Activated CD8-positive, alpha-beta memory T cell treated with anti-CD3 and anti-CD28 coated beads, Interleukin-2, amount 10 ng/mL, durations not matched to agents 7 days and 5 days (primary cell): Measurements from ENCODE around the gene FTO. TPM values are rescaled to one million over a fixed set of nuclear protein-coding genes. Genes with fewer than 3 reads are reported as not detected.

ENCODE experiments used
- ATAC-seq: fragments of 150-1000 bp; cut with Tn5 transposase; one replicate; pipeline ENCODE4 v1.10.0; 2021; ENCODE audit warnings: moderate library complexity
- CTCF ChIA-PET: fragments of 350-600 bp; sonication (Branson Sonifier 250); formaldehyde crosslinking; loops from one replicate; lab custom pipeline; 2021; ENCODE audit warnings: antibody characterized with exemption; lab: Charles Lee
- DNase-seq: peaks from one replicate; pipeline ENCODE4 v3.0.0-alpha.2; 2020
- H3K27ac Mint-ChIP-seq: one replicate; pipeline ENCODE4 v1.8.0; 2021; ENCODE audit warnings: mild to moderate bottlenecking, mixed read lengths
- H3K27me3 Mint-ChIP-seq: one replicate; pipeline ENCODE4 v1.8.0; 2021; ENCODE audit warnings: mixed read lengths
- H3K36me3 Mint-ChIP-seq: one replicate; pipeline ENCODE4 v1.8.0; 2021; ENCODE audit warnings: mild to moderate bottlenecking, mixed read lengths
- H3K4me1 Mint-ChIP-seq: one replicate; pipeline ENCODE4 v1.8.0; 2021; ENCODE audit warnings: mixed read lengths
- H3K4me3 Mint-ChIP-seq: one replicate; pipeline ENCODE4 v1.8.0; 2021; ENCODE audit warnings: mild to moderate bottlenecking, moderate library complexity, mixed read lengths
- H3K9me3 Mint-ChIP-seq: one replicate; pipeline ENCODE4 v1.8.0; 2022; ENCODE audit warnings: low read depth, mixed read lengths
- total RNA-seq, 2 experiments: library from RNA; stranded (reverse); gene quantifications; one replicate each; pipeline ENCODE4 v1.2.3, GENCODE V29; 2021

The FTO gene
- total RNA-seq, 2 experiments from 2014 or later, result 47.4 to 57.7 TPM

DNA sequence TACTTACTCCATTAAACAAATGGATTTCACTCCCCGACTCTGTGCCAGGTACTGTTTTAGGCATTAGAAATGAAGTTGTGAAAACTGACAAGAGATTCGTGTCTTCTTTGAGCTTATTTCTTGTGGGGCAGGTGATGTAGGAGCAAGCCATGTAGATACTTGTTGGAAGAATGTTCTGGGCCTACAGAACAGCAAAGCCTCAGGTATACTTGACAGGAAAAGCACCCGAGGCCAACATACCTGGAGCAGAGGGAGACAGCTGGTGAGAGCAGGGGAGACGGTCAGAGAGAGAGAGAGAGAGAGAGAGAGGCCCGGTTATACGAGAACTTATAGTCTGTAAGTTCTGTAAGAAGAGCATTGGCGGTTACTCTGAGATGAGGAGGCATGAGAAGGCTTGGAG, 110.8 kb downstream of the FTO start:
- peaks cover 2% of the 10 kb centered on the region for H3K4me1 Mint-ChIP-seq
- no peak for DNase-seq

DNA sequence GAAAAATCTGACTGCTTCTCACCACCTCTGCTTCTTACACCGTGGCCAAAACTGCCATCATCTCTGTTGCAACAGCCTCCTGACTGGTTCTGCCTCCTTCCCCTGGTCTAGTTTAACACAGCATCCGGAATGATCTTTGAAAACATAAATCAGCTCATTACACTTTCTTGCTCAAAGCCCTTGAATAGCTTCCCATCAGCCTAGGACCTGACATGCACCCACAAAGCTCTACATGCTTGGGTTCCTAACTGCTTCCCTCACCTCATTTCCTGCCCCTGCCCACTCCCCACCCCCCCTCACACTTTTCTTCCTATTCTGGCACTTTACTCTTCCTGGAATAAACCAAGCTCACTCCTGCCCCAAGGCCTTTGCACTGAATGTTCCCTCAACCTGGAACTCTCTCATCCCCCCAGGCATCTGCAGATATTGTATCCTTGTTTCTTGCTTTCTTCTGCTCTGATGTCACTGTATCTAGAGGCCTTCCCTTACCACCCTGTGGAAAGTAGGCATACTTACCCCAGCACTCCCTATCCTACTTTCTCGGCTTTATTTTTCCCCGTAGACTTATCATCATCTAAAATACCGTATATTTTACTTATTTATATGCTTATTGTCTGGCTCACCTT, 112.4 kb downstream of the FTO start:
- no peak overlapping the region for H3K4me3 Mint-ChIP-seq
- CTCF ChIA-PET, result interaction anchor here (0.9 kb wide), 1 partner anchor 10 kb away, joined by 3 read pairs; no protein-coding TSS in a partner anchor

More for the DNA sequence above, 110.8 kb downstream of the FTO start:
- Mint-ChIP-seq H3K36me3 (peaks cover 22% of the 10 kb centered on the region), H3K27me3 (no peaks in the 10 kb centered on the region), H3K9me3 (no peaks in the 10 kb centered on the region), H3K27ac (no peak overlapping the region), H3K4me3 (no peak overlapping the region)
- no peak for ATAC-seq
- CTCF ChIA-PET, result no interaction called here

DNA sequence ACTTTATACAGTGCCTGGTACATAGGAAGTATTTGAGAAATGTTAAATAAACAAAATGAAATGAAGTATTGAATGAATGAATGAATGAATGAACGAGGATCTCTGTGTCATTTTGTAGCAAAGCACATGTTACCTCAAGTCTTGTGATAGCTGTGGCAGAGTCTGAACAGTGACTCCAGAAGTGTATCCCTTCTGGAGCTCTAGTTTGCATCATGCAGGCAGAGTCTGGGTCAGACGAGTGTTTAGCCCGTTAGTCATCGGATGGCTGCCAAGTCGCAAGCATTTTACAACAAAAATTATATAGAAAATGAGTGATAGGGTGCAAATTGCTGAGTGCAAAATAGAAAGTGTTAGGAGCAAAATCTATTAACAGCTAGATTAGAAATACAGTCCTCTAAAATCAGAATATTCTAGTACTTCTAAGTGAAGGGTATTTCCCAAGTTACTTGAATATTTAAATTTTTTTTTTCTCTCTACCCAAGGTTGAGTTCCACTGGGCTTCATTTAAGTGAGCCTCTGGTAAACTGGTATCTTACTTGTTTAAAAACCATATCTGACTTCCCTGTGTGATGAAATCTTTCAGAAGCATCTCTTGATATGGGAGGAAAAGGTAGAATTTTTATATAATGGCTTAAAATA, 113.3 kb downstream of the FTO start:
- ATAC-seq (no peak), DNase-seq (no peak)
- CTCF ChIA-PET, result no interaction called here
- peaks cover 8% of the 10 kb centered on the region for H3K4me1 Mint-ChIP-seq
- no peak overlapping the region for H3K27ac Mint-ChIP-seq
- H3K9me3 Mint-ChIP-seq, result no peaks in the 10 kb centered on the region
- no peaks in the 10 kb centered on the region for H3K27me3 Mint-ChIP-seq
- H3K4me3 Mint-ChIP-seq, result no peak overlapping the region
- peaks cover 14% of the 10 kb centered on the region for H3K36me3 Mint-ChIP-seq

More for the DNA sequence above, 112.4 kb downstream of the FTO start:
- ATAC-seq (no peak), DNase-seq (no peak)
- Mint-ChIP-seq H3K9me3 (no peaks in the 10 kb centered on the region), H3K4me1 (peaks cover 4% of the 10 kb centered on the region), H3K36me3 (peaks cover 15% of the 10 kb centered on the region), H3K27ac (no peak overlapping the region), H3K27me3 (no peaks in the 10 kb centered on the region)

DNA sequence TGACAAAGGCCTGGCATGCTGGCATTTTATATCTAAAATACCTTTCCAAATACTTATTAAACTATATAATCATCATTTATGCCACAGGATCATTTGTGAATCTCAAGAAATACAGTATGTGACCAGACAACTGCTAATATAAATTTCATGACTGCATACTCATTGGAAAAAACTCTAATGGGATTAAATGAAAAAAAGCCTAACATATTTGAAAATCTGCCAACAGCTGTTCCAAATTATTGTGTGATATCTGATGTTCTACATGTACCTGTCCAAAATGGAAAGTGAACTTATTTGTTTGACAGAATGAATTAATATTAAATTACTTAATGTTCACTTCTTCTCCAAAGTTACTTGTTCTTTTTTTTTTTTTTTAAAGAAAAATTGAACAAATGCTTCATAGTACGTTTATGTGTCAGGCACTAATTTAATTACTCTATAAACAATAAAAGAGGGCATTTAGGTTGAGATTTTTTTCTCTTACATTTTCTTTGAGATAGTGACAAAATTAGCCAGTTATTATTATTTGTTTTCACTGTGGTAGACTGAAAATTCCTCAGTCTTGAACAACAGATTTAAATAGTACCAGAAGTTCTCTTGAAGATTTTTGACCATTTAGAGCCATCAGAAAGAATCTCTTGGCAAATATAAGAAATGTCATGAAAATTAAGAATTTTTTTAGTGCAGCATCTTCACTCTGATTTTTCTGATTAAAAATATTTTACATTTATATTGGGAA, 114.0 kb downstream of the FTO start:
- CTCF ChIA-PET, result no interaction called here
- H3K27ac Mint-ChIP-seq, result no peak overlapping the region
- no peak overlapping the region for H3K4me3 Mint-ChIP-seq
- DNase-seq, result no peak
- no peaks in the 10 kb centered on the region for H3K9me3 Mint-ChIP-seq
- H3K4me1 Mint-ChIP-seq, result peaks cover 8% of the 10 kb centered on the region
- no peaks in the 10 kb centered on the region for H3K27me3 Mint-ChIP-seq
- peaks cover 12% of the 10 kb centered on the region for H3K36me3 Mint-ChIP-seq
- ATAC-seq, result no peak

DNA sequence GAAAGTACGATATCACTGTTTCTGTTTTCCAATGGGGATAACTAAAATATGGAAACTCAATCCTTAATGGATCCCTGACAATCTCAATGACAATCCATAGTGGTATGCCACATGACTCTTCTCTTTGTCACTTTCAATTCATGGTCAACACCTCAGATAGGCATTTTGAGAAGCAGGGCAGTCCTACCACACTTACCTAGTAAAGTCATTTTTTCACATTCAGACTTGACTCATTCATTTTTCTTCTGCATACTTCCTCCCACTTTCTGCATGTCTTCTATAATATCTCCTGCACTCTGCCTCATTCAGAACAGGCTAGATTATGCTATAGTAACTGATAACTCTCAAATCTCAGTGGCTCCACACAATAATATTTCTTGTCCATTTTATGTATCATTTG, 117.5 kb downstream of the FTO start:
- Mint-ChIP-seq H3K4me3 (no peak overlapping the region), H3K36me3 (peaks cover 8% of the 10 kb centered on the region), H3K9me3 (no peaks in the 10 kb centered on the region), H3K27me3 (no peaks in the 10 kb centered on the region), H3K4me1 (peaks cover 6% of the 10 kb centered on the region), H3K27ac (peak overlapping the region; percentile 6)
- DNase-seq (no peak), ATAC-seq (no peak)
- CTCF ChIA-PET, result no interaction called here

DNA sequence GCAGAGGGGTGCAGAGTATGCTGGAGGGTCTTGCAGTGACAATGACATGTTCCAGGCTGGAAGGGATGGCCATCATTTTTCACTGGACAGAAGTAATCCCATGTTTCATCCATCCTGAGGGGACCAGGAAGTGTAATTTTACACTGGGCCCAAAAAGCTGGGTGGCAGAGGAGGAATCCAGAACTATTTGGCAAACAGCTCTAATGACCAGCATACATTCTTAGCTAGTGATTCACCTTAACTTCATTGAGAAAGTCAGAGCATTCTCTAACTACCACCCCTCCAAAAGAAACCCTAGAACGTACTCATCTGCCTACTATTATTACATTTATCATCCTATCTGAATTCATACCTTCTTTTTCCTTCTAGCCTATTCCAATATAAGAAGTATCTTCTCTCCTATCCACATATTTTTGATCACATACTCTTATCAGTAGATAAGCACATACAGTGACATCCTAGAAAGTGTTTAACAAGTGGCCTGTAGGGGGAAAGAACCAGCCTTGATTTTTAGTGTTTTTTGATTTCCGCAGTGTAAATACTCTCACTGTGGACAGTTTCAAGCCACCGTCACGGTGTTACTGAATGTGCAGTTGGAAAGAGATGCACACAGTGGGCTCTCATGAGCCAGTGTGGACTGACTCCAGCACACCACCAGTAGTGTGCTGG, 118.1 kb downstream of the FTO start:
- CTCF ChIA-PET, result no interaction called here
- Mint-ChIP-seq H3K27ac (no peak overlapping the region), H3K36me3 (peaks cover 8% of the 10 kb centered on the region), H3K4me1 (peaks cover 6% of the 10 kb centered on the region), H3K27me3 (no peaks in the 10 kb centered on the region), H3K9me3 (no peaks in the 10 kb centered on the region), H3K4me3 (no peak overlapping the region)
- ATAC-seq (no peak), DNase-seq (no peak)

DNA sequence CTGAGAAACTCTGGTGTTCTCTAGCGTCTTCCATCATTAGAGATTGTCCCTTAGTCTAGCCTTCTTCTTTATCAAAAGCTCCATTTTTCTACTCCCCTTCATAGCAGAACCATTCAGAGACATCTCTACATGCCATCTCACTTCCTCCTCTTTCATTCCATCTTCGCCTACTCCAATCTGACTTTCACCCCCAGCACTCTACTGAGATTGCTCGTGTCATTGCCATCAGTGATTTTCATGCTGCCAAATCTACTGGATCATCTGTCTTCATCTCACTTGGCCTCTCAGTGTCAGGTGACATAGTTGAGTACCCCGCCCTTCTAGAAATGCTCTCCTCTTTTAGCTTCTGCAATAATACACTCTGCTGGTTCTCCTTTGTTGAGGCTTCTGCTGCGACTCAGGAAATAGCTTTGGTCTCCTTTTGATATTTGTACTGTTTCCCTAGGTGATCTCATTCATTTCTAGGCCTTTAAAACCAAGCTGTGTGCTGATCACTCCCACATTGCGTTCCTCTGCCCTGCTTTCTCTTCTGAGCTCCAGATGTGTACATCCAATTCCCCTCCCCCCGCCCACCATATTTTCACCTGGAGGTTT, 119.1 kb downstream of the FTO start:
- DNase-seq, result no peak
- CTCF ChIA-PET, result no interaction called here
- no peak for ATAC-seq

DNA sequence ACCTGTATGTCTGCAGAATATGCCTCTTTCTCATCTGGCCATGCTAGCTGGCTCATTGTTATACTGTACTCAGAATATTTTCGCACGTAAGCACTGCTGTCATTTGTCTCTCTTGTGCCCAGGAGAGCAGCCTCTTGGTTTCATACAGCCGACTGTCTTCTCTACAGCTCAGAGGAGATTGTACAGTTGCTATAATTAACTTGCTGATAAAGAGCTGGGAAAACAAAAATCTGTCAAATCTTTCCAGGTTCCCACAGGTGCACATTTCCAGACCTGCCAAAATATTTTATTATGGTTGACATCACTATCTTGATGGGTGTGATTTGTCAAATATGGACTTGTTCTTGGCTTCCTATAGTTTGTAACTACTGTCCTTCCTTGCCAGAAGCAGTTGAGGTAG, 122.7 kb downstream of the FTO start:
- Mint-ChIP-seq H3K9me3 (no peaks in the 10 kb centered on the region), H3K27me3 (no peaks in the 10 kb centered on the region), H3K4me3 (no peak overlapping the region), H3K4me1 (peaks cover 4% of the 10 kb centered on the region), H3K36me3 (peaks cover 19% of the 10 kb centered on the region), H3K27ac (no peak overlapping the region)
- ATAC-seq (no peak), DNase-seq (no peak)
- CTCF ChIA-PET, result interaction anchor here (1.2 kb wide), 1 partner anchor 10 kb away, joined by 3 read pairs; no protein-coding TSS in a partner anchor

More for the DNA sequence above, 119.1 kb downstream of the FTO start:
- Mint-ChIP-seq H3K9me3 (no peaks in the 10 kb centered on the region), H3K27ac (no peak overlapping the region), H3K4me1 (peaks cover 6% of the 10 kb centered on the region), H3K36me3 (peaks cover 9% of the 10 kb centered on the region), H3K4me3 (no peak overlapping the region), H3K27me3 (no peaks in the 10 kb centered on the region)

DNA sequence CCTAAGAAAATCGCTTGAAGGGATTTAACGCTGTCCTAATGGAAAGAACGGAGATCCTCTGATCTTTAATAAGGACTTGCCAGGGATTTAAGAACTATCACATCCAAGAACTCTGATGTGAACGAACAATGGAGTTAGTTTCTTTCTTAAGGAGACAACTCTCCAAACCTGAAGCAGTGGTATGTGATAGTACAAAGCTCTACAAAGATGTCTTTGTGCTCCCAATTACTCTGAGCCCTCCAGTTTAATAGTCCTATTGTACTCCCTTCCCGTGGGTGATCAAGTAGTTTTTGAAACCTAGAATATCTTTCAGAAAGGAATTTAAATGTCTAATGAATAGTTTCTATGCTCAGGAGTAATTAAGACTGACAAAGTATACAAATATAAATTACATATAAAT, 123.8 kb downstream of the FTO start:
- H3K36me3 Mint-ChIP-seq, result peaks cover 19% of the 10 kb centered on the region
- no peak overlapping the region for H3K27ac Mint-ChIP-seq
- H3K4me3 Mint-ChIP-seq, result no peak overlapping the region

DNA sequence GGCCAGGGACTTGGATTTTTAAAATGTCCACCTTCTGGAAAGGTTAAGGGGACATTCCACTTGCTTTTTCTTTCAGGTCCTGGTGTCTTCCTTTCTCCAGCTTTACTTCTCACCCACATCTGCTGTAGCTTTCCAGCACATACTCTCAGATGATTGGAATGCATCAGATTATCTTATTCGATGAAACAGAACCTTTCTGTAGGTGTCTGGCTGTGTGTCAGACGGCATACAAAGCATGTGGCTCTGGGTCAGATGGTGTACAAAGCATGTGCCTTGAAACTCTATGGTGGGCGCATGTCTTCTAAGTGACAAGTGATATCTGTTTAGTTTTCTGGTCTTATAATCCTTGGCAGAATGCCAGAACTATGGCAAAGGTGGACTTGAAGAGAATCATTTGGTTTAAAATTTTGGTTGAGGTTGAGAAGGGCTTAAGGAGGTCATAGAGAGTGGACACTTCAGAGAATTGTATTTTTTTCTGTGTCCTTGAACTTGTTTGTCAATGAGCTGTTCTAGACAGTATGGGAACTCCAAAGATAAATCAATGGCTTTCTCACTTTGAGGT, 125.3 kb downstream of the FTO start:
- ATAC-seq, result no peak
- CTCF ChIA-PET, result no interaction called here
- H3K4me3 Mint-ChIP-seq, result no peak overlapping the region
- no peak overlapping the region for H3K27ac Mint-ChIP-seq
- no peaks in the 10 kb centered on the region for H3K9me3 Mint-ChIP-seq
- peaks cover 3% of the 10 kb centered on the region for H3K4me1 Mint-ChIP-seq
- no peak for DNase-seq
- no peaks in the 10 kb centered on the region for H3K27me3 Mint-ChIP-seq
- H3K36me3 Mint-ChIP-seq, result peaks cover 21% of the 10 kb centered on the region

More for the DNA sequence above, 123.8 kb downstream of the FTO start:
- ATAC-seq (no peak), DNase-seq (no peak)
- H3K4me1 Mint-ChIP-seq, result peaks cover 3% of the 10 kb centered on the region
- H3K9me3 Mint-ChIP-seq, result no peaks in the 10 kb centered on the region
- CTCF ChIA-PET, result no interaction called here
- H3K27me3 Mint-ChIP-seq, result no peaks in the 10 kb centered on the region

DNA sequence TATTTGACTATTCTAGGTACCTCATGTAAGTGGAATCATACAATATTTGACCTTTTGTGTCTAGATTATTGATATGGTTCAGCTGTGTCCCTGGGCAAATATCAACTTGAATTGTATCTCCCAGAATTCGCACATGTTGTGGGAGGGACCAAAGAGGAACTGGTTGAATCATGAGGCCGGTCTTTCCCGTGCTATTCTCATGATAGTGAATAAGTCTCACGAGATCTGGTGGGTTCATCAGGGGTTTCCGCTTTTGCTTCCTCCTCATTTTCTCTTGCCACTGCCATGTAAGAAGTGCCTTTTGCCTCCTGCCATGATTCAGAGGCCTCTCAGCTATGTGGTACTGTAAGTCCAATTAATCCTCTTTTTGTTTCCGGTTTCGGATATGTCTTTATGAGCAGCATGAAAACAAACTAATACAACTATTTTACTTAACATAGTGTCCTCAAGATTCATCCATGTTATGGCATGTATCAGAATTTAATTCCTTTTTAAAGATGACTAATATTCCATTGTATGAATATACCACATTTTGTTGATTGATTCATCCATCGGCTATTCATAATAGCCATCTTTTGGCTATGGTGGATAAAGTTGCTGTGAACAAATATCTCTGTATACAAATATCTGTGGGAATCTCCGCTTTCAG, 129.1 kb downstream of the FTO start:
- ATAC-seq (no peak), DNase-seq (no peak)
- Mint-ChIP-seq H3K36me3 (peaks cover 15% of the 10 kb centered on the region), H3K27ac (no peak overlapping the region), H3K4me1 (peaks cover 7% of the 10 kb centered on the region), H3K27me3 (no peaks in the 10 kb centered on the region), H3K4me3 (no peak overlapping the region), H3K9me3 (no peaks in the 10 kb centered on the region)
- CTCF ChIA-PET, result no interaction called here

DNA sequence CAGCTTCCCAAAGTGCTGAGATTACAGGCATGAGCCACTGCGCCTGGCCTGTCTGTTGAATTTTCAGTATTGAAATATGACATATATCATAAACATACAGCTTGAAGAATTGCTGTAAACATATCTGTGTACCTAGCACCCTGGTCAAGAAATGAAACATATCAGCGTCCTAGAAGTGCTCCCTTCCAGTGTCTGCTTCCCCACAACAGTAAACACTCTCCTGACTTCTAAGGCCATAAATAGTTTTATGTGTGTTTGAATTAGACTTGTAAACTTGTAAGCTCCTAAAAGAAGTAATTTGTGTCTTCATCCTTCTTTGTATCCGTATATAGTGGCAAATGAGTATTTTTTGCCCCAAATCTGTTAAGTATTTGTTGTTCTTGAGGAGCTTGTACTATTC, 132.2 kb downstream of the FTO start:
- H3K4me1 Mint-ChIP-seq, result peaks cover 4% of the 10 kb centered on the region
- H3K4me3 Mint-ChIP-seq, result no peak overlapping the region
- CTCF ChIA-PET, result no interaction called here
- ATAC-seq (no peak), DNase-seq (no peak)
- H3K27ac Mint-ChIP-seq, result no peak overlapping the region
- H3K36me3 Mint-ChIP-seq, result peaks cover 5% of the 10 kb centered on the region
- H3K27me3 Mint-ChIP-seq, result no peaks in the 10 kb centered on the region
- no peaks in the 10 kb centered on the region for H3K9me3 Mint-ChIP-seq
